MM.1S (cell line): ENCODE results near the gene ZNF695.

Source experiments
- CTCF ChIP-seq: fragments of 300-600 bp; sonication (generic); IDR thresholded peaks from 2 replicates; pipeline ENCODE4 v1.5.1; 2016; ENCODE audit warnings: antibody characterized with exemption, low read length, mixed read lengths
- EZH2 ChIP-seq: fragments of 300-600 bp; sonication (generic); optimal IDR thresholded peaks from 2 replicates; pipeline ENCODE3; 2017; ENCODE audit warnings: low read depth, mild to moderate bottlenecking, antibody characterized with exemption, low read length, mixed read lengths

- TF ChIP-seq EZH2 (no peak), CTCF (0 out of 2 replicates have a peak, but pooled peaks have one; percentile 7)
These were observed 47.7 kb downstream of the ZNF695 start for GRCh38 chr1:246959944-246960693.
